ENCODE measurements around the gene ZNF614. TPM values are rescaled to one million over a fixed set of nuclear protein-coding genes. Genes with fewer than 3 reads are reported as not detected.

Gene ZNF614
- total and polyA plus RNA-seq, 9 of the 15 experiments (the other 6 are each of a cell fraction or from before 2014, with no cell fraction given), result 4.9 to 16.3 (median 11.4) TPM

- no peak for TF ChIP-seq RBM39 (optimal IDR thresholded peaks at IDR 0.05; ENCODE audit: low read depth, low read length)
- no peak for TF ChIP-seq DIDO1 (tag; IDR thresholded peaks at IDR 0.05; ENCODE audit: low read depth)
- no peak for TF ChIP-seq NFYB (IDR thresholded peaks at IDR 0.05; ENCODE audit: extremely low read depth, insufficient read length)
- TF ChIP-seq YBX1 (IDR thresholded peaks at IDR 0.05), result no peak
- no peak for TF ChIP-seq SMARCA4 (IDR thresholded peaks at IDR 0.05)
These were observed 41.6 kb downstream of the ZNF614 start, which contains the start of gene ZNF350 (continued) for GRCh38 chr19:51986309-51987291.

DNA sequence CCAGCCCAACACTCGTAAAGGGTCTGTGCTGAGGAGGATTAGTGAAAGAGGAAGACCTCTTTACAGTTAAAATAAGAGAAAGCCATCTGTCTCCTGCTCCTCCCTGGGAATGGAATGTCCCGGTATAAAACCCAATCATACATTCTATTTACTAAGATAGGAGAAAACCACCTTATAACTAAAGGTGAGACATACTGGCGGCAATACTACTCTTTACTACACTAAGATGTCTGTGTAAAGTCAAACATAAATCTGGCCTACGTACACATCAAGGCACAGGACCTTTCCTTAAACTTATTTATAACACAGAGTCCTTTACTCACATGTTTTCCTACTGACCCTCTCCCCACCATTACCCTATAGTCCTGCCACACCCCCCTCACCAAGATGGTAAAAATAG lies 44.8 kb downstream of the ZNF614 start:
- peaks cover 9% of the 10 kb centered on the region for H3K9me3 ChIP-seq (replicated peaks; ENCODE audit: control insufficient read depth, insufficient read depth, low read depth, low read length)
- WGBS (ENCODE audit: insufficient coverage, low coverage, missing lambda C conversion rate), result 12% methylated on average over 4 of the region's 4 CpGs
- FAIRE-seq, result no peak
- intact Hi-C loops (cut with micrococcal nuclease), result no loop called here
- in situ Hi-C loops (cut with MboI), result no loop called here
- no peaks in the 10 kb centered on the region for H3K36me3 ChIP-seq (ENCODE audit: control insufficient read depth, insufficient read depth, low read length)
- no peaks in the 10 kb centered on the region for H3K4me1 ChIP-seq (replicated peaks in 1 of 2; ENCODE audit: control insufficient read depth in 2 of 2, insufficient read depth in 2 of 2, low read length in 2 of 2)
- no peak for DNase-seq (ENCODE audit: extremely low read depth in 1 of 4, low spot score in 3 of 4)
- no peak overlapping the region for H3K4me3 ChIP-seq
- H2AFZ ChIP-seq (ENCODE audit: low read depth, low read length), result no peak overlapping the region
- ATAC-seq, result no peak
- no peak overlapping the region for H3K9ac ChIP-seq (ENCODE audit: insufficient read depth in 1 of 2, low read depth in 2 of 2, low read length in 2 of 2)
- H4K20me1 ChIP-seq (replicated peaks; ENCODE audit: control insufficient read depth, insufficient read depth, low read length), result no peaks in the 10 kb centered on the region
- BruUV-seq (replicated peaks), result no TSS peak
- H3K4me2 ChIP-seq (ENCODE audit: insufficient read depth, low read length), result no peak overlapping the region
- H3K27ac ChIP-seq (ENCODE audit: extremely low read depth, low read depth, low read length), result no peak overlapping the region
- CTCF ChIA-PET (ENCODE audit: low intra/inter-chr PET ratio), result no interaction called here
- POLR2A ChIA-PET, result no interaction called here
- TF ChIP-seq ZNF583 (CRISPR knock-in tag; IDR thresholded peaks at IDR 0.05) (no peak), FOXJ2 (tag; IDR thresholded peaks at IDR 0.05) (no peak), ZNF263 (CRISPR knock-in tag; IDR thresholded peaks at IDR 0.05; ENCODE audit: borderline replicate concordance) (no peak), ZFP30 (CRISPR knock-in tag; IDR thresholded peaks at IDR 0.05; ENCODE audit: borderline replicate concordance) (no peak), RBM39 (optimal IDR thresholded peaks at IDR 0.05; ENCODE audit: low read depth, low read length) (no peak), ZNF76 (CRISPR knock-in tag; IDR thresholded peaks at IDR 0.05; ENCODE audit: borderline replicate concordance) (no peak), ZNF696 (CRISPR knock-in tag; conservative IDR thresholded peaks at IDR 0.05) (no peak), U2AF2 (optimal IDR thresholded peaks at IDR 0.05; ENCODE audit: low read depth, low read length) (no peak), TRIM28 (IDR thresholded peaks at IDR 0.05) (no peak), MED1 (CRISPR knock-in tag; IDR thresholded peaks at IDR 0.05; ENCODE audit: borderline replicate concordance) (no peak), CBFA2T2 (conservative IDR thresholded peaks at IDR 0.05) (no peak)
- TF ChIP-seq, protein P1, sequence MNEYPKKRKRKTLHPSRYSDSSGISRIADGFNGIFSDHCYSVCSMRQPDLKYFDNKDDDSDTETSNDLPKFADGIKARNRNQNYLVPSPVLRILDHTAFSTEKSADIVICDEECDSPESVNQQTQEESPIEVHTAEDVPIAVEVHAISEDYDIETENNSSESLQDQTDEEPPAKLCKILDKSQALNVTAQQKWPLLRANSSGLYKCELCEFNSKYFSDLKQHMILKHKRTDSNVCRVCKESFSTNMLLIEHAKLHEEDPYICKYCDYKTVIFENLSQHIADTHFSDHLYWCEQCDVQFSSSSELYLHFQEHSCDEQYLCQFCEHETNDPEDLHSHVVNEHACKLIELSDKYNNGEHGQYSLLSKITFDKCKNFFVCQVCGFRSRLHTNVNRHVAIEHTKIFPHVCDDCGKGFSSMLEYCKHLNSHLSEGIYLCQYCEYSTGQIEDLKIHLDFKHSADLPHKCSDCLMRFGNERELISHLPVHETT (CRISPR knock-in tag; conservative IDR thresholded peaks at IDR 0.05 in 1 of 2, IDR thresholded peaks at IDR 0.05 in 1 of 2), result no peak
- TF ChIP-seq, protein P2, sequence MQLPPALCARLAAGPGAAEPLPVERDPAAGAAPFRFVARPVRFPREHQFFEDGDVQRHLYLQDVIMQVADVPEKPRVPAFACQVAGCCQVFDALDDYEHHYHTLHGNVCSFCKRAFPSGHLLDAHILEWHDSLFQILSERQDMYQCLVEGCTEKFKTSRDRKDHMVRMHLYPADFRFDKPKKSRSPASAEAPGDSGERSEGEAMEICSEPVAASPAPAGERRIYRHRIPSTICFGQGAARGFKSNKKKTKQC (CRISPR knock-in tag; IDR thresholded peaks at IDR 0.05), result no peak
- TF ChIP-seq, protein P3, sequence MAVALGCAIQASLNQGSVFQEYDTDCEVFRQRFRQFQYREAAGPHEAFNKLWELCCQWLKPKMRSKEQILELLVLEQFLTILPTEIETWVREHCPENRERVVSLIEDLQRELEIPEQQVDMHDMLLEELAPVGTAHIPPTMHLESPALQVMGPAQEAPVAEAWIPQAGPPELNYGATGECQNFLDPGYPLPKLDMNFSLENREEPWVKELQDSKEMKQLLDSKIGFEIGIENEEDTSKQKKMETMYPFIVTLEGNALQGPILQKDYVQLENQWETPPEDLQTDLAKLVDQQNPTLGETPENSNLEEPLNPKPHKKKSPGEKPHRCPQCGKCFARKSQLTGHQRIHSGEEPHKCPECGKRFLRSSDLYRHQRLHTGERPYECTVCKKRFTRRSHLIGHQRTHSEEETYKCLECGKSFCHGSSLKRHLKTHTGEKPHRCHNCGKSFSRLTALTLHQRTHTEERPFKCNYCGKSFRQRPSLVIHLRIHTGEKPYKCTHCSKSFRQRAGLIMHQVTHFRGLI (CRISPR knock-in tag; IDR thresholded peaks at IDR 0.05), result no peak
- peaks cover 7% of the 10 kb centered on the region; the same call in 1 of the 3 replicates for H3K79me2 ChIP-seq (ENCODE audit: control insufficient read depth, insufficient read depth, low read length)
- H3K27me3 ChIP-seq (ENCODE audit: control insufficient read depth in 2 of 2, insufficient read depth in 2 of 2, low read length in 2 of 2), result no peaks in the 10 kb centered on the region
- no peaks in the 10 kb centered on the region for H3K9me1 ChIP-seq (ENCODE audit: control insufficient read depth, insufficient read depth, low read length)

All from K562 (cell line).